ENCODE measurements around the gene JMJD6. TPM values are rescaled to one million over a fixed set of nuclear protein-coding genes. Genes with fewer than 3 reads are reported as not detected.

Gene JMJD6
- total RNA-seq, 1 experiment from 2014 or later = 60.0 TPM

- ChIA-PET POLR2A (interaction anchor here (0.6 to 0.7 kb wide), 3 partner anchors 173 to 1406 kb away, joined by 3 to 5 read pairs (median 3); no protein-coding TSS in a partner anchor), CTCF (no interaction called here)
- Histone ChIP-seq H3K27ac (ENCODE audit: low read length) (peak overlapping the region; percentile 98), H3K36me3 (ENCODE audit: control insufficient read depth, insufficient read depth, low read length) (peaks cover 47% of the 10 kb centered on the region), H3K4me3 (ENCODE audit: low read depth in 2 of 2, low read length in 2 of 2) (peak overlapping the region; percentile 96 to 97), H3K4me1 (ENCODE audit: control insufficient read depth, insufficient read depth, low read length) (peaks cover 41% of the 10 kb centered on the region), H3K27me3 (ENCODE audit: control insufficient read depth, insufficient read depth, low read length) (no peaks in the 10 kb centered on the region), H3K9me3 (ENCODE audit: control insufficient read depth, insufficient read depth, low read depth, low read length) (no peaks in the 10 kb centered on the region)
- intact Hi-C loops (cut with micrococcal nuclease; ENCODE audit: unreplicated experiment) = no loop called here
- no peak for ATAC-seq
- DNase-seq (ENCODE audit: low read depth, low spot score) = no peak
- in situ Hi-C loops (cut with HindIII; ENCODE audit: low pct_unique_long_range_greater_than_20kb, low sequenced_read_pairs) = no loop called here
- TF ChIP-seq POLR2AphosphoS5 (IDR thresholded peaks at IDR 0.05; ENCODE audit: low read depth, low read length) (no peak), TCF7L2 (IDR thresholded peaks at IDR 0.05; ENCODE audit: low read depth, low read length) (no peak), CTCF (IDR thresholded peaks at IDR 0.05) (no peak), SIN3A (IDR thresholded peaks at IDR 0.05; ENCODE audit: borderline replicate concordance, insufficient read depth, low read depth, low read length) (no peak)
- TF ChIP-seq, protein P1, sequence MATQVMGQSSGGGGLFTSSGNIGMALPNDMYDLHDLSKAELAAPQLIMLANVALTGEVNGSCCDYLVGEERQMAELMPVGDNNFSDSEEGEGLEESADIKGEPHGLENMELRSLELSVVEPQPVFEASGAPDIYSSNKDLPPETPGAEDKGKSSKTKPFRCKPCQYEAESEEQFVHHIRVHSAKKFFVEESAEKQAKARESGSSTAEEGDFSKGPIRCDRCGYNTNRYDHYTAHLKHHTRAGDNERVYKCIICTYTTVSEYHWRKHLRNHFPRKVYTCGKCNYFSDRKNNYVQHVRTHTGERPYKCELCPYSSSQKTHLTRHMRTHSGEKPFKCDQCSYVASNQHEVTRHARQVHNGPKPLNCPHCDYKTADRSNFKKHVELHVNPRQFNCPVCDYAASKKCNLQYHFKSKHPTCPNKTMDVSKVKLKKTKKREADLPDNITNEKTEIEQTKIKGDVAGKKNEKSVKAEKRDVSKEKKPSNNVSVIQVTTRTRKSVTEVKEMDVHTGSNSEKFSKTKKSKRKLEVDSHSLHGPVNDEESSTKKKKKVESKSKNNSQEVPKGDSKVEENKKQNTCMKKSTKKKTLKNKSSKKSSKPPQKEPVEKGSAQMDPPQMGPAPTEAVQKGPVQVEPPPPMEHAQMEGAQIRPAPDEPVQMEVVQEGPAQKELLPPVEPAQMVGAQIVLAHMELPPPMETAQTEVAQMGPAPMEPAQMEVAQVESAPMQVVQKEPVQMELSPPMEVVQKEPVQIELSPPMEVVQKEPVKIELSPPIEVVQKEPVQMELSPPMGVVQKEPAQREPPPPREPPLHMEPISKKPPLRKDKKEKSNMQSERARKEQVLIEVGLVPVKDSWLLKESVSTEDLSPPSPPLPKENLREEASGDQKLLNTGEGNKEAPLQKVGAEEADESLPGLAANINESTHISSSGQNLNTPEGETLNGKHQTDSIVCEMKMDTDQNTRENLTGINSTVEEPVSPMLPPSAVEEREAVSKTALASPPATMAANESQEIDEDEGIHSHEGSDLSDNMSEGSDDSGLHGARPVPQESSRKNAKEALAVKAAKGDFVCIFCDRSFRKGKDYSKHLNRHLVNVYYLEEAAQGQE (IDR thresholded peaks at IDR 0.05; ENCODE audit: insufficient read depth in 1 of 2, low read depth in 2 of 2, low read length in 1 of 2) = no peak
- no TSS peak for BruUV-seq (replicated peaks)
Measured at GRCh38 chr17:76735586-76736348, 9.4 kb upstream of the JMJD6 start.

DNA sequence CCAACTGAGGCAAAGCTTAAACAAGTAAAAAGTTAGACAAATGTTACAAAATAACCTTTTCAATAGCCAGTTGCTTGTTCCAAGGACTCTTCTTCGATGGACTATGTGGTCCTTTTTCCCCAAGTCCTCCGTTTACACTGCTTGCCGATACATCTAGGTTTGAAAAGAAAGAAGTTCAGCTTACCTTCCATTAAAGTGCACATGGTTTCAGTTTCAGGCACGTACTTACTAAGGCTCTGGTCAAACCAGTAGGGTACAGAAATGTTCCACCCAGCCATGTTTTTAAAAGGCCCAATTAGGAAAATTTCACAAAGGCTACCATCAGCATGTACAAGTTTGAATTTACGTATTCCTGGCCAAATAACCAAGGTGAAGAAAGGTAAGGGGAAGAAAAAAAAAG, 8.6 kb upstream of the JMJD6 start:
- CTCF ChIA-PET = no interaction called here

More for the DNA sequence above, 8.6 kb upstream of the JMJD6 start:
- Histone ChIP-seq H3K27me3 (ENCODE audit: control insufficient read depth, insufficient read depth, low read length) (no peaks in the 10 kb centered on the region), H3K36me3 (ENCODE audit: control insufficient read depth, insufficient read depth, low read length) (peaks cover 42% of the 10 kb centered on the region), H3K4me1 (ENCODE audit: control insufficient read depth, insufficient read depth, low read length) (peaks cover 33% of the 10 kb centered on the region), H3K9me3 (ENCODE audit: control insufficient read depth, insufficient read depth, low read depth, low read length) (no peaks in the 10 kb centered on the region), H3K4me3 (ENCODE audit: low read depth in 2 of 2, low read length in 2 of 2) (peak overlapping the region; percentile 96 to 97), H3K27ac (ENCODE audit: low read length) (peak overlapping the region; percentile 98)
- in situ Hi-C loops (cut with HindIII; ENCODE audit: low pct_unique_long_range_greater_than_20kb, low sequenced_read_pairs) = no loop called here
- intact Hi-C loops (cut with micrococcal nuclease; ENCODE audit: unreplicated experiment) = no loop called here
- DNase-seq (ENCODE audit: low read depth, low spot score) = no peak
- TF ChIP-seq TCF7L2 (IDR thresholded peaks at IDR 0.05; ENCODE audit: low read depth, low read length) = no peak
- TF ChIP-seq, protein P1 (IDR thresholded peaks at IDR 0.05; ENCODE audit: insufficient read depth in 1 of 2, low read depth in 2 of 2, low read length in 1 of 2) = no peak
- no peak for TF ChIP-seq POLR2AphosphoS5 (IDR thresholded peaks at IDR 0.05; ENCODE audit: low read depth, low read length)
- no peak for TF ChIP-seq SIN3A (IDR thresholded peaks at IDR 0.05; ENCODE audit: borderline replicate concordance, insufficient read depth, low read depth, low read length)
- TF ChIP-seq CTCF (IDR thresholded peaks at IDR 0.05) = no peak
- BruUV-seq (replicated peaks) = no TSS peak
- no peak for ATAC-seq
- POLR2A ChIA-PET = interaction anchor here (0.5 to 0.8 kb wide), 4 partner anchors 18 to 1315 kb away, joined by 3 to 18 read pairs (median 6); no protein-coding TSS in a partner anchor
